22Rv1 (cell line): ENCODE data around the gene LIMA1.

Experiments
- ZFX ChIP-seq: fragments of 450-650 bp; IDR thresholded peaks from 2 replicates; pipeline ENCODE4 v1.6.1; 2017; ENCODE audit warnings: antibody characterized with exemption, borderline replicate concordance
- TF ChIP-seq, protein P1 (sequence below): fragments of 450-650 bp; IDR thresholded peaks from 2 replicates; pipeline ENCODE4 v1.5.1; 2017; ENCODE audit warnings: mild to moderate bottlenecking

DNA sequence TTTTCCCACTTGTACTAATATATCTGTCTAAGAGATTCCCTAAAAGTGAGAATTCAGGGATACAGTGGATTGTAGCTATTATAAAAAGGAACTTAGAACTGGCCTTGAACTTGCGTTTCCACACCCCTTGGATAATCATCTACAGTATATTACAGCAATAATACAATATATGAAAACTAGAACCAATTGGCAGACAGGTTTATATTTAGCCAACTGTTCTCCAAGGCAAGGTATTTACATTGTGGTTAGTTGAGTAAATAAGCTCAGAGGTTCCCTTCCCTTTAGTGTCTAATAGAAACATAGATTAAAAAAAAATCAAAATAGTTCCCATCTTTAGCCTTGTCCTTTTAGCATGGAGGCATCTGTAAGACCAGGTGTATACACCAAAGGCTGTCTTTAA is 42.1 kb downstream of the LIMA1 start:
- TF ChIP-seq, protein P1, sequence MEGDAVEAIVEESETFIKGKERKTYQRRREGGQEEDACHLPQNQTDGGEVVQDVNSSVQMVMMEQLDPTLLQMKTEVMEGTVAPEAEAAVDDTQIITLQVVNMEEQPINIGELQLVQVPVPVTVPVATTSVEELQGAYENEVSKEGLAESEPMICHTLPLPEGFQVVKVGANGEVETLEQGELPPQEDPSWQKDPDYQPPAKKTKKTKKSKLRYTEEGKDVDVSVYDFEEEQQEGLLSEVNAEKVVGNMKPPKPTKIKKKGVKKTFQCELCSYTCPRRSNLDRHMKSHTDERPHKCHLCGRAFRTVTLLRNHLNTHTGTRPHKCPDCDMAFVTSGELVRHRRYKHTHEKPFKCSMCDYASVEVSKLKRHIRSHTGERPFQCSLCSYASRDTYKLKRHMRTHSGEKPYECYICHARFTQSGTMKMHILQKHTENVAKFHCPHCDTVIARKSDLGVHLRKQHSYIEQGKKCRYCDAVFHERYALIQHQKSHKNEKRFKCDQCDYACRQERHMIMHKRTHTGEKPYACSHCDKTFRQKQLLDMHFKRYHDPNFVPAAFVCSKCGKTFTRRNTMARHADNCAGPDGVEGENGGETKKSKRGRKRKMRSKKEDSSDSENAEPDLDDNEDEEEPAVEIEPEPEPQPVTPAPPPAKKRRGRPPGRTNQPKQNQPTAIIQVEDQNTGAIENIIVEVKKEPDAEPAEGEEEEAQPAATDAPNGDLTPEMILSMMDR = no peak
- no peak for TF ChIP-seq ZFX
